Measurements from ENCODE around the gene C8B. TPM values are rescaled to one million over a fixed set of nuclear protein-coding genes. Genes with fewer than 3 reads are reported as not detected.

Gene C8B
- total RNA-seq, 6 experiments from 2014 or later = not detected

DNA sequence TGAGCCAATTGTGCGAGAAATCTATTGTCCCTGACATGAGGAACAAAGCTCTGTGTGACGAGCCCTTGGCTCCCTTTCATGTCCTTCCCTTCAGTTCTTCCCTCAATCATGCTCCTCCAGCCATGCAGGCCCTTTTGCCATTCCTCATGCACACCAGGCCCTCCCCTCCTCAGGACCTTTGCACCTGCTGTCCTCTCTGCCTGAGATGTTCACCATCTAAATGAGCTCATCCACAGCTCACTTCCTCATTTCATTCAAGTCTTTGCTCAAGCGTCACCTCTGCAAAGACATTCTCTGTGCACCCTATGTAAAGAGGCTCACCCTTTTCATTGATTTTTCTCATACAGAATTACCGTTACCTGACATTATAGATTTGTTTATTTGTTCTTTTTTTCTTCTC is 43.7 kb downstream of the C8B start:
- no peaks in the 10 kb centered on the region for H3K36me3 Mint-ChIP-seq (ENCODE audit: low read depth)
- DNase-seq = no peak
- no peak overlapping the region for H3K4me3 Mint-ChIP-seq
- no peaks in the 10 kb centered on the region for H3K9me3 Mint-ChIP-seq
- no peak overlapping the region for H3K27ac Mint-ChIP-seq
- TF ChIP-seq, protein P1, sequence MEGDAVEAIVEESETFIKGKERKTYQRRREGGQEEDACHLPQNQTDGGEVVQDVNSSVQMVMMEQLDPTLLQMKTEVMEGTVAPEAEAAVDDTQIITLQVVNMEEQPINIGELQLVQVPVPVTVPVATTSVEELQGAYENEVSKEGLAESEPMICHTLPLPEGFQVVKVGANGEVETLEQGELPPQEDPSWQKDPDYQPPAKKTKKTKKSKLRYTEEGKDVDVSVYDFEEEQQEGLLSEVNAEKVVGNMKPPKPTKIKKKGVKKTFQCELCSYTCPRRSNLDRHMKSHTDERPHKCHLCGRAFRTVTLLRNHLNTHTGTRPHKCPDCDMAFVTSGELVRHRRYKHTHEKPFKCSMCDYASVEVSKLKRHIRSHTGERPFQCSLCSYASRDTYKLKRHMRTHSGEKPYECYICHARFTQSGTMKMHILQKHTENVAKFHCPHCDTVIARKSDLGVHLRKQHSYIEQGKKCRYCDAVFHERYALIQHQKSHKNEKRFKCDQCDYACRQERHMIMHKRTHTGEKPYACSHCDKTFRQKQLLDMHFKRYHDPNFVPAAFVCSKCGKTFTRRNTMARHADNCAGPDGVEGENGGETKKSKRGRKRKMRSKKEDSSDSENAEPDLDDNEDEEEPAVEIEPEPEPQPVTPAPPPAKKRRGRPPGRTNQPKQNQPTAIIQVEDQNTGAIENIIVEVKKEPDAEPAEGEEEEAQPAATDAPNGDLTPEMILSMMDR (IDR thresholded peaks at IDR 0.05) = no peak
- peaks cover 22% of the 10 kb centered on the region for H3K4me1 Mint-ChIP-seq (ENCODE audit: low read depth)
- H3K27me3 Mint-ChIP-seq (ENCODE audit: insufficient read depth) = no peaks in the 10 kb centered on the region; the same call in 1 of the 2 replicates

DNA sequence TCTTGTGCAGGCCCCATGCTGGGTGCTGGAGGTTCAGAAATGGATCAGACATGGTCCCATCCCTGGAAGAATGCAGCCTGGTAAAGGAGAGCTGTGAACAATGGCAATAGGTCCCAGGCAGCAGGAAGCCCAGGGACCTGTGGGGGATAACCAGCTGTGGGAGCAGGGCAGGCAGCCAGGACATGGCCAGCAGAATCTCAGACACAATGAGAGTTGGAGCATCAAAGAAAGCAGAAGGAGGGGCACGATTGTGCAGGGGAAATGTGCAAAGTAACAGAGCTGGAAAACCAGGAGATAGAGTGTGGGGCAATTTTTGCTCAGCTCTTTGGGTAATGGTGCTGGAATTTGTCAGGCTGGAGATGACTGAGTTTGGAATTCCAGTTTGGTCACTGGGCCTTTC is 44.3 kb downstream of the C8B start:
- Mint-ChIP-seq H3K27ac (no peak overlapping the region), H3K4me1 (ENCODE audit: low read depth) (peaks cover 22% of the 10 kb centered on the region)
- DNase-seq = no peak

GRCh38 chr1:56920591-56921001 is 45.2 kb downstream of the C8B start:
- no peak overlapping the region for H3K4me3 Mint-ChIP-seq
- no peak for DNase-seq
- no peak overlapping the region for H3K27ac Mint-ChIP-seq
- H3K27me3 Mint-ChIP-seq (ENCODE audit: insufficient read depth) = no peaks in the 10 kb centered on the region; the same call in 1 of the 2 replicates
- TF ChIP-seq, protein P1 (IDR thresholded peaks at IDR 0.05) = no peak
- no peaks in the 10 kb centered on the region for H3K36me3 Mint-ChIP-seq (ENCODE audit: low read depth)
- peaks cover 22% of the 10 kb centered on the region for H3K4me1 Mint-ChIP-seq (ENCODE audit: low read depth)
- H3K9me3 Mint-ChIP-seq = no peaks in the 10 kb centered on the region

More for the DNA sequence above, 44.3 kb downstream of the C8B start:
- TF ChIP-seq, protein P1 (IDR thresholded peaks at IDR 0.05) = no peak
- H3K4me3 Mint-ChIP-seq = no peak overlapping the region
- no peaks in the 10 kb centered on the region; the same call in 1 of the 2 replicates for H3K27me3 Mint-ChIP-seq (ENCODE audit: insufficient read depth)
- H3K36me3 Mint-ChIP-seq (ENCODE audit: low read depth) = no peaks in the 10 kb centered on the region
- H3K9me3 Mint-ChIP-seq = no peaks in the 10 kb centered on the region

- Mint-ChIP-seq H3K9me3 (no peaks in the 10 kb centered on the region), H3K27ac (no peak overlapping the region), H3K27me3 (ENCODE audit: insufficient read depth) (peaks cover 4% of the 10 kb centered on the region), H3K4me3 (no peak overlapping the region), H3K4me1 (ENCODE audit: low read depth) (peaks cover 21% of the 10 kb centered on the region), H3K36me3 (ENCODE audit: low read depth) (no peaks in the 10 kb centered on the region)
- no peak for DNase-seq
- TF ChIP-seq, protein P1 (IDR thresholded peaks at IDR 0.05) = no peak
Measured at GRCh38 chr1:56917356-56917755, 48.5 kb downstream of the C8B start.

DNA sequence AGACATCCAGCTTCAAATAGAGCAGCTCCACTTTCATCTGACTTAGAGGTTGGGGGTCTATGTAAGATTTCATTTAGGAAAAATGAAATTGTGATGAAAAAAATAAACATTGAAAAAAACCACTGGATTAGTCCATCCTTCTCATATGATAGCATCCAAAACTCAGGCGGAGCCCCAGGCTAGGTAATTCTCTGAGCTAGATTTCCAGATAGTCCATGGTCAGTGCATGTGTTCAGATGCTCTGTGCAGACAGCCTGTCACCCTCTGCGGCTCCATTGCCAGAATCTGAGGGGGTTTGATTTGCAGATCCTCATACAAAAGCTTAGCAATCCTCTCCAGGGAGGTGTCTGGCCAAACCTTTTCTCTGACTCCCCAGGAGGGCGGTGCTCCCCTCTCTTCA is 49.2 kb downstream of the C8B start:
- DNase-seq = no peak
- peaks cover 4% of the 10 kb centered on the region for H3K27me3 Mint-ChIP-seq (ENCODE audit: insufficient read depth)
- no peaks in the 10 kb centered on the region for H3K9me3 Mint-ChIP-seq
- H3K36me3 Mint-ChIP-seq (ENCODE audit: low read depth) = no peaks in the 10 kb centered on the region
- TF ChIP-seq, protein P1 (IDR thresholded peaks at IDR 0.05) = no peak
- no peak overlapping the region for H3K27ac Mint-ChIP-seq
- no peak overlapping the region for H3K4me3 Mint-ChIP-seq
- H3K4me1 Mint-ChIP-seq (ENCODE audit: low read depth) = peaks cover 17% of the 10 kb centered on the region

- peaks cover 17% of the 10 kb centered on the region for H3K4me1 Mint-ChIP-seq (ENCODE audit: low read depth)
- peaks cover 4% of the 10 kb centered on the region for H3K27me3 Mint-ChIP-seq (ENCODE audit: insufficient read depth)
- no peaks in the 10 kb centered on the region for H3K9me3 Mint-ChIP-seq
- no peak overlapping the region for H3K4me3 Mint-ChIP-seq
- TF ChIP-seq, protein P1 (IDR thresholded peaks at IDR 0.05) = no peak
- H3K36me3 Mint-ChIP-seq (ENCODE audit: low read depth) = no peaks in the 10 kb centered on the region
- H3K27ac Mint-ChIP-seq = no peak overlapping the region
- DNase-seq = no peak
Measured at GRCh38 chr1:56915960-56916359, 49.9 kb downstream of the C8B start.
